HTERT RPE-1 (cell line): Measurements from ENCODE around the gene MRPS18A.
"Not testable (repeated sequence)": the region's sequence is repeated elsewhere in the genome, so short reads cannot be mapped to it uniquely, and the experiment has no call there.

Experiments used
- in situ Hi-C: fragments of 300-500 bp; cut with MboI; formaldehyde crosslinking; loops from 4 replicates; pipeline ENCODE4 v1.14.3; 2020; ENCODE audit warnings: low sequenced_read_pairs

Gene MRPS18A

GRCh38 chr6:43671801-43672690 lies 15.5 kb downstream of the MRPS18A start:
- in situ Hi-C loops: no loop called here

- in situ Hi-C loops: no loop called here
These were observed 16.4 kb downstream of the MRPS18A start for GRCh38 chr6:43671011-43671800.

GRCh38 chr6:43670623-43670986 lies 17.0 kb downstream of the MRPS18A start:
- in situ Hi-C loops: no loop called here

GRCh38 chr6:43669922-43670622 lies 17.5 kb downstream of the MRPS18A start:
- in situ Hi-C loops: no loop called here

- in situ Hi-C loops: no loop called here
These were observed 18.3 kb downstream of the MRPS18A start for GRCh38 chr6:43669050-43669921.

GRCh38 chr6:43668151-43669028 lies 19.2 kb downstream of the MRPS18A start:
- in situ Hi-C loops: no loop called here

GRCh38 chr6:43667245-43668150 lies 20.1 kb downstream of the MRPS18A start:
- in situ Hi-C loops: no loop called here

- in situ Hi-C loops: no loop called here
These were observed 21.2 kb downstream of the MRPS18A start for GRCh38 chr6:43666196-43666920.

GRCh38 chr6:43665376-43665775 lies 22.2 kb downstream of the MRPS18A start:
- in situ Hi-C loops: no loop called here

- in situ Hi-C loops: not testable (repeated sequence)
These were observed 24.6 kb downstream of the MRPS18A start for GRCh38 chr6:43662948-43663347.

GRCh38 chr6:43658161-43658560 lies 29.4 kb downstream of the MRPS18A start:
- in situ Hi-C loops: no loop called here

- in situ Hi-C loops: no loop called here
These were observed 30.3 kb downstream of the MRPS18A start for GRCh38 chr6:43657221-43657802.

- in situ Hi-C loops: not testable (repeated sequence)
These were observed 34.8 kb downstream of the MRPS18A start for GRCh38 chr6:43652822-43653221.

- in situ Hi-C loops: no loop called here
These were observed 39.3 kb downstream of the MRPS18A start for GRCh38 chr6:43648248-43648647.

- in situ Hi-C loops: no loop called here
These were observed 40.0 kb downstream of the MRPS18A start for GRCh38 chr6:43647613-43648012.

GRCh38 chr6:43645613-43645964 lies 42.0 kb downstream of the MRPS18A start:
- in situ Hi-C loops: no loop called here

- in situ Hi-C loops: no loop called here
These were observed 42.5 kb downstream of the MRPS18A start, which contains the start of gene RSPH9 for GRCh38 chr6:43644940-43645612. TSS of gene RSPH9 (plus strand) at chr6:43645036. CDS start at chr6:43645099, 63 bp downstream.
